GM12878 (cell line): Measurements from ENCODE around the gene ABTB1.
"Not testable (repeated sequence)": the region's sequence is repeated elsewhere in the genome, so short reads cannot be mapped to it uniquely, and the experiment has no call there.

Experiments used
- CTCF ChIP-seq, 3 experiments: IDR thresholded peaks in 2 of 3; conservative IDR thresholded peaks in 1 of 3; 2 replicates each; pipeline ENCODE4 v1.5.1; 2011; ENCODE audit warnings: low read depth in 3 of 3, low read length in 3 of 3, mild to moderate bottlenecking in 3 of 3, control low read depth in 2 of 3, moderate library complexity in 2 of 3, inconsistent platforms in 1 of 3, mixed read lengths in 1 of 3; ENCODE audit not compliant: control insufficient read depth in 2 of 3, insufficient read depth in 1 of 3; ENCODE audit errors: extremely low read depth in 1 of 3
- EZH2 ChIP-seq: IDR thresholded peaks from 2 replicates; pipeline ENCODE4 v1.6.1; 2012; ENCODE audit warnings: low read depth, mild to moderate bottlenecking, control low read depth, inconsistent platforms, low read length, borderline replicate concordance; ENCODE audit not compliant: control insufficient read depth
- IRF4 ChIP-seq: IDR thresholded peaks from 2 replicates; pipeline ENCODE4 v1.6.1; 2011; ENCODE audit warnings: low read depth, low read length
- JUND ChIP-seq: IDR thresholded peaks from 2 replicates; pipeline ENCODE4 v1.6.1; 2012; ENCODE audit warnings: low read depth, mild to moderate bottlenecking, low read length, improper control_type of control experiment, moderate library complexity
- KDM1A ChIP-seq: fragments of 200-600 bp; sonication (generic); IDR thresholded peaks from 2 replicates; pipeline ENCODE4 v1.6.1; 2016; ENCODE audit warnings: borderline replicate concordance
- MTA3 ChIP-seq: IDR thresholded peaks from 2 replicates; pipeline ENCODE4 v1.6.1; 2012; ENCODE audit warnings: low read length, inconsistent platforms, borderline replicate concordance
- NFIC ChIP-seq: IDR thresholded peaks from 2 replicates; pipeline ENCODE4 v1.6.1; 2012; ENCODE audit warnings: low read depth, mild to moderate bottlenecking, inconsistent platforms, low read length, moderate library complexity
- POLR2A ChIP-seq: IDR thresholded peaks from 2 replicates; pipeline ENCODE4 v1.6.1; 2011; ENCODE audit warnings: low read depth, mild to moderate bottlenecking, low read length
- POLR2AphosphoS5 ChIP-seq: IDR thresholded peaks from 2 replicates; pipeline ENCODE4 v1.6.1; 2011; ENCODE audit warnings: mild to moderate bottlenecking, low read length, inconsistent platforms
- YY1 ChIP-seq: IDR thresholded peaks from 2 replicates; pipeline ENCODE4 v1.6.1; 2011; ENCODE audit warnings: low read depth, mild to moderate bottlenecking, low read length

GRCh38 chr3:127704840-127705239 lies 32.1 kb downstream of the ABTB1 start:
- TF ChIP-seq MTA3; POLR2AphosphoS5; CTCF (IDR thresholded peaks at IDR 0.05 in 2 of 3, conservative IDR thresholded peaks at IDR 0.05 in 1 of 3; ENCODE audit: control insufficient read depth in 2 of 3, extremely low read depth in 1 of 3, insufficient read depth in 1 of 3, low read depth in 3 of 3, low read length in 3 of 3); JUND; POLR2A; YY1; NFIC; EZH2; KDM1A; IRF4: not testable (repeated sequence)
